HL-60/S4 treated with phorbol 12-myristate 13-acetate at 8.2 ng/mL for 4 days and 3 days (cell line): ENCODE results near the gene CCAR1.
"Not testable (repeated sequence)": the region's sequence is repeated elsewhere in the genome, so short reads cannot be mapped to it uniquely, and the experiment has no call there.

Source experiments
- in situ Hi-C: fragments of 300-500 bp; cut with MboI; formaldehyde crosslinking; loops from 2 replicates; pipeline ENCODE4 v1.15.0; 2022; ENCODE audit warnings: low sequenced_read_pairs

CCAR1 gene

GRCh38 chr10:68759223-68759863 is 38.3 kb downstream of the CCAR1 start:
- in situ Hi-C loops: no loop called here

GRCh38 chr10:68759967-68760366 is 38.9 kb downstream of the CCAR1 start:
- in situ Hi-C loops: no loop called here

GRCh38 chr10:68767407-68767806 is 46.4 kb downstream of the CCAR1 start:
- in situ Hi-C loops: not testable (repeated sequence)

DNA sequence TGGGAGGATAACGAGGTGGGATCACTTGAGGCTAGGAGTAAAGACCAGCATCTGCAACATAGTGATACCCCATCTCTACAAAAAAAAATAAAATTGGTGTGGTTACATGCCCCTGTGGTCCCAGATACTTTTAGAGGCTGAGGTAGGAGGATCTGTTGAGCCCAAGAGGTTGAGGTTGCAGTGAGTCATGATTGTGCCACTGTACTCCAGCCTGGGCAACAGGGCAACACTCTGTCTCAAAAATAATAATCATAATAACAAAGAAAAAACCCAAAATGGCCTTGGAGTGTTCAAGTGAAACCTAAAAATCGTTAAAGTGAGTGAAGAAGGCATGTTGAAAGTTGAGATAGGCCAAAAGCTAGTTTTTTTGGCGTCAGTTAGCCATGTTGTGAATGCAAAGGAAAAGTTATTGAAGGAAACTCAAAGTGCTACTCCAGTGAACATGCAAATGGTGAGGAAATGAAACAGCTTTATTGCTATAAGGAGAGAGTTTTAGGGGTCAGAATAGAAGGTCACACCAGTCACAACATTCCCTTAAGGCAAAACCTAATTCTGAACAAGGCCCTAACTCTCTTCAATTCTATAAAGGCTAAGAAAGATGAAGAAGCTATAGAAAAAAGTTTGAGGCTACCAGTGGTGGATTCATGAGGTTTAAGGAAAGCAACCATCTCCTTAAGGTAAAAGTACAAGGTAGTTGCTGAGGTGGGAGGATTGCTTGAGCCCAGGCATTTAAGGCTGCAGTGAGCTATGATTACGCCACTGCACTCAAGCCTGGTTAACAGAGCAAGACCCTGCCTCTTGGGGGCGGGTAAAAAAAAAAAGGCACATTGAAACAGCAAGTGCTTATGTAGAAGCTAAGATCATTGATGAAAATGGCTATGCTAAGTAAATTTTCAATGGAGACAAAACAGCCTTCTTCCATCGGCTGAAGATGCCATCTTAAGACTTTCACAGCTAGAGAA is 60.9 kb downstream of the CCAR1 start:
- in situ Hi-C loops: no loop called here

DNA sequence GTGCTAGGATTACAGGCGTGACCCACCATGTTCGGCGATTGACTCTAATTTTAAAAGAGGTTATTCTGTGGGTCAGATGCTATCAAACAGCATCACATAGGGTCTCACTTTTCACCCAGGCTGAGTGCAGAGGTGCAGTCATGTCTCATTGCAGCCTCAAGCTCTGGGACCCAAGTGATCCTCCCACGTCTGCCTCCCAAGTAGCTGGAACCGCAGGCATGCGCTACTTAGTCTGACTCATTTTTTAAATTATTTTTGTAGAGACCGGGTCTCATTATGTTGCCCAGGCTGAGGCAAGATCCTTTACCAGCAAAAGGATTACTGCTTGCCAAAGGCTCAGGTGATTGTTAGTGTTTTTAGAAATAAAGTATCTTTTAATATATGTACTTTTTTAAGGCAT is 63.4 kb downstream of the CCAR1 start:
- in situ Hi-C loops: no loop called here

DNA sequence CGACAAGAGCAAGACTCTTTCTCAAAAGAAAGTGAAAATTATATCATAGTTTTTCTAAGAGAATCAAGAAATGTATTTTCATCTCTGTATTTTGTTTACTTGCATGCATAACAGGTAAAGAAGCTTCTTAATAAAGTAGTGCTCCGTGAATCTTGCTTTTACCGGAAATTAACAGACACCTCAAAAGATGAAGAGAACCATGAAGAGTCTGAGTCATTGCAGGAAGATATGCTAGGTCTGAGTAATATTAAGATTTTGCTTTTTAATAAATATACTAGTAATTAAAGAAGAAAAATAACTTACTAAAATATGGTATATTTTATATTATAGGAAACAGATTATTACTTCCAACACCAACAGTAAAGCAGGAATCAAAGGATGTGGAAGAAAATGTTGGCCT is 66.8 kb downstream of the CCAR1 start:
- in situ Hi-C loops: no loop called here

- in situ Hi-C loops: no loop called here
Observed at GRCh38 chr10:68790476-68790875, 69.4 kb downstream of the CCAR1 start.

- in situ Hi-C loops: no loop called here
Observed at GRCh38 chr10:68792115-68792514, 71.1 kb downstream of the CCAR1 start.

DNA sequence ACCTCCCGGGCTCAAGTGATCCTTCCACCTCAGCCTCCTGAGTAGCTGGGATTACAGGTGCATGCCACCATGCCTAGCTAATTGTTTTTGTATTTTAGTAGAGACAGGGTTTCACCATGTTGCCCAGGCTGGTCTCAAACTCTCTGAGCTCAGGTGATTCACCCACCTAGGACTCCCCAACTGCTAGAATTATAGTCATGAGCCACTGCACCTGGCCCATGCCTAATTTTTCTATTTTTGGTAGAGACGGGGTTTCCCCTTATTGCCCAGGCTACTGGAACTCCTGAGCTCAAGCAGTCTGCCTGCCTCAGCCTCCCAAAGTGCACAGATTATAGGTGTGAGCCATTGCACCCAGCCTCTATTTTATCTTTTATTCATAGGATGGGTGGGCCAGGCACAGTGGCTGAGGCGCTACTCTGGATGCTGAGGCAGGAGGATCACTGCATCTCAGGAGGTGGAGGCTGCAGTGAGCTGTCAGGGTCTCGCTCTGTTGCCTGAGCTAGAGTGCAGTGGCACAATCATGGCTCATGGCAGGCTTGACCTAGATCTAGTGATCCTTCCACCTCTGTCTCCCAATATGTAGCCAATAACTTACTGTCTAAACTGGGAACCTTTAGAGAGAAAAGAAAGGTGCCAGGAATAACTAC is 75.0 kb downstream of the CCAR1 start:
- in situ Hi-C loops: no loop called here

DNA sequence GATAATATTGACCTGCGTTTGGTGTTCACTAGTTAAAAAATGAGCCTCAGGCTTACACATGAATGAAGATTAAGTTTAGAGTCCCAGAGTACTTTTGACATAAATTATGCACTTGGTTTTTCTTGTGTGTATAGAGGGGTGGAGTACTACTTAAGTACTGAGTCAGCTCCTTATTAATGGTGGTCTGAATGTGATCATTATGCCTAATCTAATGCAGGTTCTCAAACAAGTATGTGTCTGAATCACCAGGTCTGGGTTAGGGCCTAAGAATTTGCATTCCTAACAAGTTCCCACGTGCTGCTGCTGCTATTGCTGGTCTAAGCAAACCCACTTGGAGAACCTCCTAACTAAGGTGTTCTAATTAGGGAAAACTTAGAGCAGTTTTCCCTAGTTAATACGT is 75.6 kb downstream of the CCAR1 start:
- in situ Hi-C loops: no loop called here

DNA sequence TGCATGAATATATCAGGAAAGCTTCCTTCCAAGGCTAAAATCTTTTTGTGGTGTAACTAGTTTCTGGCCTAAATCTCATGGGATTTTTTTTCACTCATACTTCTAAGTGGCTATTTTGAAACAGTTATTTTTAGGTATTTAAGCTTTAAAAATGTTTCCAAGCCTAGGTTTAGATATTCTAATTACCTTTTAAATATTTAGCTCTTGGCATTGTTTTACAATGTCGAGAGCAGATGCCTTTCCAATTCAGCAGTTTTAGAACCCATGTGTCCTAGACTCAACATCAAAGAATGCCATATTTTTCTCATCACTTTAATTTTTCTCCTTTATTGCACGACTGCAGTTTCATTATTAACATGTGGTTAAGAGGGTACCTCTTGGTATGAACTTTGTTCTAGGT is 79.2 kb downstream of the CCAR1 start:
- in situ Hi-C loops: no loop called here

GRCh38 chr10:68804692-68805091 is 83.7 kb downstream of the CCAR1 start:
- in situ Hi-C loops: no loop called here

DNA sequence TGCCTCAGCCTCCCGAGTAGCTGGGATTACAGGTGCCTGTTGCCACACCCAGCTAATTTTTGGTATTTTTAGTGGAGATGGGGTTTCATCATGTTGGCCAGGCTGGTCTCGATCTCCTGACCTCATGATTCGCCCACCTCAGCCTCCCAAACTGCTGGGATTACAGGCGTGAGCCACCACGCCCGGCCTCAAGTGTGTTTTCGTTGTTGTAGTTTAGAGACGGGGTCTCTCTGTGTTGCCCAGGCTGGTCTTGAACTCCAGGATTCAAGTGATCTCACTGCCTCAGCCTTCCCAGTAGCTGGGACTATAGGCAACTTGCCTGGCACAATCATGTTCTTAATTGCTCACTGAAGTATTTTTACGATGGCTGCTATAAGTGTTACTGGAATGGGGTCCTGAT is 89.8 kb downstream of the CCAR1 start:
- in situ Hi-C loops: not testable (repeated sequence)

DNA sequence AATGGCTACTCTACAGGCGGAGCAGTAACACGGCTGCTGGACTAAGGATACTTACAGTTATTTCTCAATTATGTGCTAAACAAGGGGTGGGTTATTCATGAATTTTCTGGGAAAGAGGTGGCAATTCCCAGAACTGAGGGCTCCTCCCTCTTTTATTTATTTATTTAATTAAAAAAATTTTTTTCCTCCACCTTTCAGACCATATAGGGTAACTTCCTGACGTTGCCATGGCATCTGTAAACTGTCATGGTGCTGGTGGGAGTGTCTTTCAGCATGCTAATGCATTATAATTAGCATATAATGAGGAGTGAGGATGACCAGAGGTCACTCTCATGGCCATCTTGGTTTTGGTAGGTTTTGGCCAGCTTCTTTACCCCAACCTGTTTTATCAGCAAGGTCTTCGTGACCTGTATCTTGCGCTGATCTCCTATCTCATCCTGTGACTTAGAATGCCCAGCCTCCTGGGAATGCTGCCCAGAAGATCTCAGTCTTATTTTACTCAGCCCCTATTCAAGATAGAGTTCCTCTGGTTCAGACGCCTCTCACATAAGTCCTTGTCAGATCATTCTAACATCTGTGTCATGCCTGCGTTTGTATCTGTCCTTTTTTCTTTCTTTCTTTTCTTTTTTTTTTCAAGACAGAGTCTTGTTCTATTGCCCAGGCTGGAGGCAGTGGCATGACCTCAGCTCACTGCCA is 90.4 kb downstream of the CCAR1 start:
- in situ Hi-C loops: no loop called here

GRCh38 chr10:68812420-68812819 is 91.4 kb downstream of the CCAR1 start:
- in situ Hi-C loops: no loop called here

DNA sequence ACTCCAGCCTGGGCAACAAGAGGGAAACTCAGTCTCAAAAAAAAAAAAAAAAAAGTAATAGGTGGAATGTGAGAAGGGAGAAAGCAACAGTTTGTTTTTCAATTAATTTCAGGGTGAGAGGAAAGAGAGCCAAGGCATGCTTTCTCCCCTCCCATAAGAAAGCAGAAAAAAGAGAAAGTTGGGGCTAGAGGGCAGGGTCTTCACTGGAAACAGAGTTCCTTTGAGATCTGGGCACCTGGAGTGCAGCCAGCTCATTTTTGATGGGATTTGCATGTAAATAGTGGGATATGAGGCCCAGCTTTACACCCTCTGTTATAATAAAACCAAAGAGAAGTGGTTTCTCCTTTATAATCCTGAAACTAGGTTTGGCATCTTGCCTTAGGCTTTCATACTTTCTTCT is 92.5 kb downstream of the CCAR1 start:
- in situ Hi-C loops: no loop called here

DNA sequence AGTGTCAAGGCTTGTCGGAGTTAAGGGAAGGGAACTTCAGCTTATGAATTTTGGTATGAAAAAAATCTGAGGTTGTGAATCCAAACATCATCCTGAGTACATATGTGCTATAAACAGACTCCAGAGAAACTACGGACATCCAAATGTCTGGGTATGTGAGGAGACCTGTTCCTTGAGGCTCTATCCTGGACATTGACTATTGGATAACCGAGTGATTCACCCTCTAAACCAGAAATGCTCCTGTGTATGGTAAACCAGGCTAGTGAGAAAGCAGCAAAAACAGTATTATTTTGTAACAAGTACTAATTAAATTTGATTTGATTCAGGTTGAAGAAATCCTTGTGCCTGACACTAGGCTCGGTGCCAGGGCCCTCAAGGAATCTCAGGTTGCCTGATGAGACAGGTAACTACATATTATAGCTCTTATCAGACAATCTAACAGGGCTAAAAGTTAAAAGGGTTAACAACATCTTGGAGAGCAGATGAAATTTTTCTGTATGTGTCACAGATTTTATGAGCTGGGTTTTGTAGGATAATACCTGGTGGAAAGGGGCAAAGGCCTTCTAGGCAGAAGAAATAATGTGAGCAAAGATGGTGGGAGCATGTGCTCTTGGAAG is 95.9 kb downstream of the CCAR1 start:
- in situ Hi-C loops: no loop called here

DNA sequence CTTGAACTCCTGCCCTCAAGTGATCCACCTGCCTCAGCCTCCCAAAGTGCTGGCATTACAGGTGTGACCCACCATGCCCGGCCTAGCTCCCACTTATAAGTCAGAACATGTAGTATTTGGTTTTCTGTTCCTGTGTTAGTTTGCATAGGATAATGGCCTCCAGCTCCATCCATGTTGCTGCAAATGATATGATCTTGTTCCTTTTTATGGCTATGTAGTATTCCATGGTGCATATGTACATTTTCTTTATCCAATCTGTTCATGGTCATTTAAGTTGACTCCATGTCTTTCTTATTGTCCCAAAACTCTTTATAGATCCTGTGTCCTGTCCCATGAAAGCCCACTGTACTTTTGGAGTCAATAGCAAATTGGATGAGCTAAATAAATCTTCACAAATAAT is 99.3 kb downstream of the CCAR1 start:
- in situ Hi-C loops: not testable (repeated sequence)

GRCh38 chr10:68822626-68823025 is 101.6 kb downstream of the CCAR1 start:
- in situ Hi-C loops: not testable (repeated sequence)

GRCh38 chr10:68826764-68827591 is 105.9 kb downstream of the CCAR1 start, which contains the start of gene STOX1:
Gene STOX1, plus strand, starts transcription at chr10:68827531. Its CDS starts 93 bp downstream, at chr10:68827624.
- in situ Hi-C loops: no loop called here
